Naive thymus-derived CD4-positive, alpha-beta T cell (primary cell): Measurements from ENCODE around the gene RIMS3. TPM values are rescaled to one million over a fixed set of nuclear protein-coding genes. Genes with fewer than 3 reads are reported as not detected.

Experiments used
- ATAC-seq: fragments of 150-1000 bp; cut with Tn5 transposase; 2 replicates; pipeline ENCODE4 v1.10.0; 2021; ENCODE audit warnings: mild to moderate bottlenecking, moderate library complexity
- CTCF ChIA-PET: fragments of 350-600 bp; sonication (Branson Sonifier 250); formaldehyde crosslinking; loops from one replicate; lab custom pipeline; 2021; ENCODE audit warnings: antibody characterized with exemption; lab: Charles Lee
- POLR2A ChIA-PET: fragments of 350-600 bp; sonication (Branson Sonifier 250); formaldehyde crosslinking; loops from one replicate; lab custom pipeline; 2021; ENCODE audit warnings: antibody characterized with exemption, inconsistent platforms; lab: Charles Lee
- DNase-seq, 9 donors: peaks; one replicate each; pipeline versions ENCODE4 v3.0.0 to v3.0.0-alpha.2; 2020 to 2022; ENCODE audit warnings: mixed read lengths in 1 of 9
- H3K27ac ChIP-seq: one replicate; pipeline ENCODE4 v1.7.0; 2013; ENCODE audit warnings: mild to moderate bottlenecking, low read depth, low read length, moderate library complexity
- H3K27me3 ChIP-seq, 2 donors: one replicate each; pipeline ENCODE4 v1.7.0; 2013; ENCODE audit warnings: low read length in 2 of 2, mild to moderate bottlenecking in 2 of 2, moderate library complexity in 2 of 2; ENCODE audit not compliant: control insufficient read depth in 2 of 2, insufficient read depth in 2 of 2
- H3K36me3 ChIP-seq, 3 experiments: 1 replicate in 2 of 3; 2 replicates in 1 of 3; pipeline ENCODE4 v1.7.0; 2013; ENCODE audit warnings: low read length in 3 of 3, mild to moderate bottlenecking in 3 of 3, moderate library complexity in 1 of 3; ENCODE audit not compliant: insufficient read depth in 3 of 3, control insufficient read depth in 2 of 3
- H3K4me1 ChIP-seq, 2 donors: one replicate each; pipeline ENCODE4 v1.7.0; 2013; ENCODE audit warnings: low read length in 2 of 2, mild to moderate bottlenecking in 2 of 2, moderate library complexity in 1 of 2; ENCODE audit not compliant: control insufficient read depth in 2 of 2, insufficient read depth in 2 of 2
- H3K4me3 ChIP-seq: 2 replicates; pipeline ENCODE4 v1.7.0; 2013; ENCODE audit warnings: mild to moderate bottlenecking, low read length
- H3K9me3 ChIP-seq, 3 experiments: 1 replicate in 2 of 3; 2 replicates in 1 of 3; pipeline ENCODE4 v1.7.0; 2013; ENCODE audit warnings: low read length in 3 of 3; ENCODE audit not compliant: control insufficient read depth in 2 of 3
- H3K27ac Mint-ChIP-seq, 9 donors: one replicate each; pipeline ENCODE4 v1.8.0; 2020 to 2022; ENCODE audit warnings: mixed read lengths in 9 of 9, mild to moderate bottlenecking in 8 of 9, moderate library complexity in 5 of 9, inconsistent platforms in 2 of 9
- H3K27me3 Mint-ChIP-seq, 5 donors: one replicate each; pipeline ENCODE4 v1.8.0; 2021 to 2022; ENCODE audit warnings: mixed read lengths in 5 of 5, mild to moderate bottlenecking in 1 of 5
- H3K36me3 Mint-ChIP-seq, 5 donors: one replicate each; pipeline ENCODE4 v1.8.0; 2020 to 2022; ENCODE audit warnings: mixed read lengths in 5 of 5, mild to moderate bottlenecking in 3 of 5, inconsistent platforms in 1 of 5
- H3K4me1 Mint-ChIP-seq, 7 donors: one replicate each; pipeline ENCODE4 v1.8.0; 2020 to 2022; ENCODE audit warnings: mixed read lengths in 7 of 7, mild to moderate bottlenecking in 3 of 7, inconsistent platforms in 1 of 7
- H3K4me3 Mint-ChIP-seq, 10 donors: one replicate each; pipeline ENCODE4 v1.8.0; 2020 to 2022; ENCODE audit warnings: mild to moderate bottlenecking in 10 of 10, mixed read lengths in 10 of 10, moderate library complexity in 6 of 10, inconsistent platforms in 2 of 10
- H3K9me3 Mint-ChIP-seq, 11 donors: one replicate each; pipeline ENCODE4 v1.8.0; 2020 to 2022; ENCODE audit warnings: mixed read lengths in 11 of 11, mild to moderate bottlenecking in 4 of 11, inconsistent platforms in 1 of 11, moderate library complexity in 1 of 11
- intact Hi-C, 2 donors: fragments of 100-400 bp; cut with micrococcal nuclease; formaldehyde crosslinking; loops; one replicate each; pipeline ENCODE4 v1.15.1; 2023
- polyA plus RNA-seq, 2 donors: library from polyadenylated mRNA; unstranded; fragments of 300-500 nt; fragmentation: Illumina TruSeq; gene quantifications; one replicate each; pipeline ENCODE4 v1.2.3, GENCODE V29; 2021
- total RNA-seq, 6 experiments: library from RNA in 5 of 6; stranded (reverse) in 5 of 6; gene quantifications; 1 replicate in 5 of 6; 2 replicates in 1 of 6; pipeline ENCODE4 v1.2.3 and lab custom pipeline; 2021 to 2026

Gene RIMS3
- 1 to 10 TPM; 1.1 to 2.8 (median 2.2) TPM for total RNA-seq
- 1 to 10 TPM; 2.2 to 4.3 TPM for polyA plus RNA-seq
- total RNA-seq (lab: John Stamatoyannopoulos, UW), result 4.0 reads per million, percentile 21 among the genes with 10 or more reads in this experiment

DNA sequence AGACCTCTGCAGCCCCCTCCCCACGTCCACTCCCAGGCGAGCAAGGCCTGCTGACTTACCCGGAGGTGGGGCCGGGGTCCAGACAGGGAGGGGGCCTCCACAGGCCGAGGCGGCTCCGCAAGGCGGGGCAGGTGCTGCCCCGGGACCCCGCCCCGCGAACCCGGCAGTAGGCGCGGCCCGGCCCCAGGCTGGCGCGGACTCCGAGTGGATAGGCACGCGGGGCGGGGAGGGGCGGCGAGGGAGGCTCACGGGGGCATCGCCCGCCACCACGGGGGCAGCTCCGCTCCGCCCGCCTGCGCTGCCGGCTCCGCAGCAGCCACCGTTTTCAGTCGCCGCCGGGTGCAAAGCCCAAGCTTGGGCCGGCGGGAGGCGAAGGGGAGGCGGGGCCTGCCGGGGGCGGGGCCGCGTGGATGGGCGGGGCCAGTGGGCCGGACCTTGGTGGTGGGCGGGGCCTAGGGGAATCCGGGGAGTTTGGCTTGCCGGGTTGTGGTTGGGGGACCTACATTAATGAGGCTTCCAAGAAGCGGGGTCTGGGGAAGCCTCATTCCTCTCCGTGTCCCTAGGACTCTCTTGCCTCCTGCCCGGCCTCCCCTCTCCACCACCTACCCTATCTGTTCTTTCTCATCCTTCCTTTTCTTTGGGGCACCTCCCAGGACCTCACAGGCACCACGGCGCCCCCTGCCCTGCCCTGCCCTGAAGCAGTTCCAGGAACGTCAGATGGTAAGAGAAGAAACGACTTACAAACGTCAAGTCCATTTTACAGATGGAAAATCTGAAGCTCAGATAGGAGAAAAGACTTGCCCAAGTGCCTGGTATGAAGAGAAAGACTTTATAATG is at the start of gene RIMS3:
Gene RIMS3, minus strand, starts transcription at position 348 of the 837 bp plus-strand sequence. CDS start 23,757 bp downstream, outside the sequence.
- no peaks in the 10 kb centered on the region for H3K36me3 Mint-ChIP-seq
- H3K9me3 ChIP-seq, result no peaks in the 10 kb centered on the region
- no peaks in the 10 kb centered on the region for H3K27me3 ChIP-seq
- peak within 1 kb of the TSS in 7 of 9 donors; percentile 17 to 85 (median 68) for H3K27ac Mint-ChIP-seq
- H3K27ac ChIP-seq, result peak within 1 kb of the TSS; percentile 40
- POLR2A ChIA-PET, result interaction anchor here (0.9 to 2.4 kb wide), 2 partner anchors 26 kb away, joined by 4 to 10 read pairs; partner anchors contain the start of gene NFYC
- H3K4me3 Mint-ChIP-seq, result peak within 1 kb of the TSS; percentile 86 to 93 (median 90)
- no peaks in the 10 kb centered on the region for H3K9me3 Mint-ChIP-seq
- peaks cover 9 to 13% of the 10 kb centered on the region in 2 donors for H3K4me1 ChIP-seq
- peak; percentile 63 to 96 (median 72) for DNase-seq
- peak within 1 kb of the TSS; percentile 63 for H3K4me3 ChIP-seq
- peaks cover 0 to 4% (median 0%) of the 10 kb centered on the region in 5 donors for H3K27me3 Mint-ChIP-seq
- H3K36me3 ChIP-seq, result no peaks in the 10 kb centered on the region
- CTCF ChIA-PET, result no interaction called here
- H3K4me1 Mint-ChIP-seq, result peaks cover 8 to 28% (median 22%) of the 10 kb centered on the region in 7 donors
- peak; percentile 93 for ATAC-seq
- intact Hi-C loops, result loop anchor here (1.0 to 5.0 kb wide), 8 partner anchors 26 to 197 kb away; partner anchors contain the start of genes NFYC (in 2 of the 2), ZNF684 (in 2 of the 2) and CITED4 (in 1 of the 2)

DNA sequence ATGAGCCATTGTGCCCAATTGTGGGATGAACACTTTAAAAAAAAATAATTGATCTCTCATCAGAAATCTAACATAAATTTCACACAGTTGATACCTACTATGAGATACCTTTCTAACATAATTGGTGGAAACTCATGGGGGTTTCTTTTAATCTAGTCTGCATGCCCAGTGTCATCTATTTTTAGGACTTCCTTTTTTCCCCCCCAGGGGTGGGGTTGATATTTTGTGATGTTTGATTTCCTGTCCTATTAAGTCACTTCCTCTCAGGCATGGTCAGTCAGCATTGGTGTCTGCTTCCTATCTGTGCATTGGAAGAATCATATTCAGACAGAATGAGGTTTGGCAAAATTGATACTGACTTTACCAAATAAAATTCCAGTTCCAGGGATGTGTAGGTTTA is 47.5 kb upstream of the RIMS3 start:
- no peak overlapping the region for H3K4me3 ChIP-seq
- DNase-seq (peak in 1 of 9 donors; percentile 9), ATAC-seq (peak; percentile 27)
- intact Hi-C loops, result no loop called here
- CTCF ChIA-PET, result no interaction called here
- POLR2A ChIA-PET, result interaction anchor here (0.6 kb wide), 1 partner anchor 14 kb away, joined by 4 read pairs; no protein-coding TSS in a partner anchor
- no peaks in the 10 kb centered on the region for H3K9me3 ChIP-seq
- H3K36me3 ChIP-seq, result no peaks in the 10 kb centered on the region
- Mint-ChIP-seq H3K27ac (peak overlapping the region in 5 of 9 donors; percentile 43 to 76 (median 50)), H3K4me1 (peaks cover 49 to 87% (median 72%) of the 10 kb centered on the region in 7 donors), H3K27me3 (no peaks in the 10 kb centered on the region), H3K4me3 (peak overlapping the region in 9 of 10 donors; percentile 23 to 75 (median 51)), H3K9me3 (no peaks in the 10 kb centered on the region), H3K36me3 (peaks cover 0 to 20% (median 13%) of the 10 kb centered on the region in 5 donors)
- H3K27ac ChIP-seq, result no peak overlapping the region
- H3K4me1 ChIP-seq, result peaks cover 38 to 50% of the 10 kb centered on the region in 2 donors
- no peaks in the 10 kb centered on the region for H3K27me3 ChIP-seq

DNA sequence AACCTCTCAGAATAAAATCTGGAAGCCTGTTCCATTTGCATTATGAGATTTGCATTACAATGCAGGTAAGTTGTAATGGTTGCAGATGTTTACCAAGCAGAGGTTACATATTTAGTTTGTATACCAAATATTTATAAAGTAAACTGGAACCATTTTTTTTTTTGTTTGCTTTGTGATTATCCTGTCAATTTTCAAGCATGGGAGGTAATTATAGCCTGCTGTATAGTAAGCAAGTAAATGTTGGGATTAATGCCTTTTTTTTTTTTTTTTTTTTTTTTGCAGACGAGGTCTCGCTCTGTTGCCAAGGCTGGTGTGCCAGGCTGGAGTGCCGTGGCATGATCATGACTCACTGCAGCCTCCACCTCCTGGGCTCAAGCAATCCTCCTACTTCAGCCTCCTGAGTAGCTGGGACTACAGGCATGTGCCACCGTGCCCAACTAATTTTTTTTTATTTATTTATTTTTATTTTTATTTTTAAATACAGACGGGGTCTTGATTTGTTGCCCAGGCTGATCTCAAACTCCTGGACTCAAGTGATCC is 47.0 kb upstream of the RIMS3 start:
- H3K4me1 Mint-ChIP-seq, result peaks cover 50 to 86% (median 73%) of the 10 kb centered on the region in 7 donors
- Histone ChIP-seq H3K4me1 (peaks cover 41 to 50% of the 10 kb centered on the region in 2 donors), H3K27ac (no peak overlapping the region), H3K27me3 (no peaks in the 10 kb centered on the region), H3K4me3 (no peak overlapping the region), H3K9me3 (no peaks in the 10 kb centered on the region), H3K36me3 (no peaks in the 10 kb centered on the region)
- H3K36me3 Mint-ChIP-seq, result peaks cover 0 to 20% (median 13%) of the 10 kb centered on the region in 5 donors
- ChIA-PET CTCF (interaction anchor here (0.6 kb wide), 1 partner anchor 656 kb away, joined by 3 read pairs; no protein-coding TSS in a partner anchor), POLR2A (interaction anchor here (11.8 kb wide), 1 partner anchor 21 kb away, joined by 123 read pairs; the partner anchor contains the start of gene NFYC)
- no peak for DNase-seq
- peak overlapping the region in 4 of 10 donors; percentile 25 to 99 (median 93) for H3K4me3 Mint-ChIP-seq
- peak overlapping the region in 1 of 9 donors; percentile 50 for H3K27ac Mint-ChIP-seq
- no peak for ATAC-seq
- no peaks in the 10 kb centered on the region for H3K27me3 Mint-ChIP-seq
- H3K9me3 Mint-ChIP-seq, result no peaks in the 10 kb centered on the region
- intact Hi-C loops, result no loop called here

DNA sequence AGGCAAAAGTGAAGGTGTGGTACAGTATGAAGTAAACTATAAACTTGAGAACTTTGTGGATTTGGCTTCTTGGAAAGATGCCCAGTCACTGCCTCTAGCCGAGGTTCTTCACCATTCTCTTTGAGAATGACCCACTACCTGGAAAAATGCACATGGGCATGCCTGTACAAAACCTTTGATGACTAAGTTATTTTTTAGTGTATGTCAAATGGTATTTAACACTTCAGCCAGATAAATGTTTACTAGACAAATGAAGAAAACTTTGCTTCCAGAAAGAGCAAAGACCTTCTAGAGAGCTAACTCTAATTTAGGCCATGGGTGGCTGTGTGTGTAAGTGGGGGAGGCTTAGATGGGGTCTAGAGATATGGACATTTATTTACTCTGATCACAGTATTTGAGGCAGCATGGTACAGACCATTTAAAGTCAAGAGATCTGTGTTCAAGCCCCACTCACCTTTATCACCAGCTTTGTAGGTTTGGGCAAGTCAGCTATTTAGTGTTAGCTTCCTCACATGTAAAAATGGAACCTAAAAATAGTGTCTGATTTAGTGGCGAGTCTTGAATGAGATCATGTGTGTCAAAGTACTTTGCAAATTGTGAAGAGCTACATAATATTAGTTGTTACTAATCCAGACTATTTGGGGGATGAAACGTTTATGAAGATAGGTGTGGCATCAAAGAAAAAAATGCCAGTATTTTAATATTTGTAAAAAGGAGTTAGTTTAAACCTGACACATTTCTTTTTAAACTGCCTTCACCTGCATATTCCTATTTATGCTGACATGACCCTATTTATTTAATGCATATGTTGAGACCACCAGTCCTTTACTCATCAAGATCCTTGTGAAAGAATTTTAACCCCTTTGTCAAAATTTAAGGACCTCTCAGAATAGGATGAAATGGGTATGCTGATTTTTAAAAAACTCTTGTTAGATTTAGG is 46.3 kb upstream of the RIMS3 start:
- Histone ChIP-seq H3K4me3 (no peak overlapping the region), H3K4me1 (peaks cover 41 to 50% of the 10 kb centered on the region in 2 donors), H3K27ac (no peak overlapping the region), H3K27me3 (no peaks in the 10 kb centered on the region), H3K36me3 (no peaks in the 10 kb centered on the region), H3K9me3 (no peaks in the 10 kb centered on the region)
- peaks cover 0 to 18% (median 13%) of the 10 kb centered on the region in 5 donors for H3K36me3 Mint-ChIP-seq
- ATAC-seq (no peak), DNase-seq (no peak)
- H3K27ac Mint-ChIP-seq, result peak overlapping the region in 6 of 9 donors; percentile 15 to 97 (median 50)
- intact Hi-C loops, result loop anchor here in 1 of 2 donors (1.0 kb wide), 1 partner anchor 42 kb away; no protein-coding TSS in a partner anchor
- ChIA-PET CTCF (interaction anchor here (0.6 kb wide), 1 partner anchor 657 kb away, joined by 3 read pairs; no protein-coding TSS in a partner anchor), POLR2A (interaction anchor here (0.8 to 11.8 kb wide), 2 partner anchors 20 to 105 kb away, joined by 4 to 123 read pairs; partner anchors contain the start of gene NFYC)
- peaks cover 47 to 78% (median 66%) of the 10 kb centered on the region in 7 donors for H3K4me1 Mint-ChIP-seq
- H3K27me3 Mint-ChIP-seq, result no peaks in the 10 kb centered on the region
- no peaks in the 10 kb centered on the region for H3K9me3 Mint-ChIP-seq
- peak overlapping the region; percentile 13 to 99 (median 58) for H3K4me3 Mint-ChIP-seq

DNA sequence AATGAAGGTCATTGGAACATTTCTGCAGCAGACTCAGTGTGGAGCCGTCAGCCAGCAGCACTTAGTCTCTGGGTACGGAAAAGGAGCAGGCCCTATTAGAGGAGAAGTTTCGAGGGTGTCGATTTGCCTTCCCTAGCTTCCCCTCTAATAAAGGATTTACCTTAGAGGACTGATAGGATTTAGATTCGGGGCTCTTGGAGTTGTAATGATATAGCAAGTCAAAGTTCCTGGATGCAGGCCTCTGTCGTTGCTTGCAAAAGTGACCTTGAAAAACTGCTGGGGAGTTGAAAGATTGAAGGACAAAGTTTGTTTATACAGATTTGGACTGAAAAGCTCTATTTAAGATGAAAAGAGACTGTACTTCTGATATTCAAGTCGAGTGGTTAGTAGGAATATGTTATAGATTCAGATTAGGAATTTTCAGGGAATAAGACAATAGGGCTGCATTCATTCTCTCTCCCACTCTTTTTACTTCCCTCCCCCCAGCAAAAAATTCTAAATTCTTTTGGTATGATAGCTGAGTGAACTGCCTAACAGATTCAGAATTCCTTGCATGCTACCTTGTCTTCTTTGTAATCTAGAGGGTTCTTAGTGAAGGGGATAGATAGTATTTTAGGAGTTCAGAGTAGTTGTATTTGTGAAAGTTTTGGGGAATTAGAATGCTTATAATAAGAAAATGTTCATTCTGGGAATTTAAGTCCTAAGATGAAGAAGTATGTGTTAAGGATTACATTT is 45.3 kb upstream of the RIMS3 start:
- H3K4me1 Mint-ChIP-seq, result peaks cover 41 to 75% (median 64%) of the 10 kb centered on the region in 7 donors
- H3K4me3 ChIP-seq, result no peak overlapping the region
- no peaks in the 10 kb centered on the region for H3K27me3 ChIP-seq
- no peak for DNase-seq
- no peaks in the 10 kb centered on the region for H3K9me3 Mint-ChIP-seq
- H3K9me3 ChIP-seq, result no peaks in the 10 kb centered on the region
- no peaks in the 10 kb centered on the region for H3K27me3 Mint-ChIP-seq
- H3K36me3 ChIP-seq, result no peaks in the 10 kb centered on the region
- intact Hi-C loops, result loop anchor here in 1 of 2 donors (1.0 kb wide), 1 partner anchor 41 kb away; no protein-coding TSS in a partner anchor
- ATAC-seq, result no peak
- peak overlapping the region in 5 of 9 donors; percentile 23 to 97 (median 43) for H3K27ac Mint-ChIP-seq
- CTCF ChIA-PET, result interaction anchor here (2.5 kb wide), 1 partner anchor 16 kb away, joined by 6 read pairs; no protein-coding TSS in a partner anchor
- H3K4me3 Mint-ChIP-seq, result peak overlapping the region; percentile 26 to 99 (median 80)
- POLR2A ChIA-PET, result interaction anchor here (0.8 to 11.8 kb wide), 5 partner anchors 10 to 104 kb away, joined by 3 to 123 read pairs (median 4); partner anchors contain the start of gene NFYC
- H3K4me1 ChIP-seq, result peaks cover 41 to 53% of the 10 kb centered on the region in 2 donors
- H3K36me3 Mint-ChIP-seq, result peaks cover 0 to 13% (median 11%) of the 10 kb centered on the region in 5 donors
- H3K27ac ChIP-seq, result peak overlapping the region; percentile 22
